Uterus (tissue), 2 donors: ENCODE data around the gene UBXN1.

ENCODE experiments used
- CTCF ChIP-seq, 4 experiments: fragments of 200-600 bp in 2 of 4; fragments of 450-650 bp in 2 of 4; sonication (generic) in 2 of 4; IDR thresholded peaks; one replicate each; pipeline ENCODE4 v1.5.1; 2016 to 2019; ENCODE audit warnings: antibody characterized with exemption in 4 of 4, mild to moderate bottlenecking in 2 of 4, moderate library complexity in 1 of 4
- POLR2A ChIP-seq, 2 donors: fragments of 450-650 bp; IDR thresholded peaks; one replicate each; pipeline ENCODE4 v1.6.1; 2016; ENCODE audit warnings: antibody characterized with exemption in 2 of 2, mild to moderate bottlenecking in 1 of 2, moderate library complexity in 1 of 2

- TF ChIP-seq CTCF (IDR thresholded peaks at IDR 0.05) (peak in 1 of 4 experiments; percentile 16), POLR2A (IDR thresholded peaks at IDR 0.05) (peak; percentile 58 to 68)
These were observed 10.7 kb upstream of the UBXN1 start, which contains the start of gene LRRN4CL for GRCh38 chr11:62689421-62690183.
